ENCODE data around the gene RPL29. TPM values are rescaled to one million over a fixed set of nuclear protein-coding genes. Genes with fewer than 3 reads are reported as not detected.

RPL29 gene
- total and polyA plus RNA-seq, 2 of the 8 experiments (the other 6 are each of a cell fraction or from before 2014, with no cell fraction given), result 1,467 to 2,660 TPM

GRCh38 chr3:51997935-51998596, 2.4 kb upstream of the RPL29 start (continued):
- TF ChIP-seq SIN3A (conservative IDR thresholded peaks at IDR 0.05 in 1 of 2, IDR thresholded peaks at IDR 0.05 in 1 of 2; ENCODE audit: low read depth in 1 of 2, low read length in 2 of 2), result peak in 1 of 2 experiments; percentile 87; a peak in 2 of 4 replicates
- no peak for TF ChIP-seq SRF (IDR thresholded peaks at IDR 0.05; ENCODE audit: low read depth, low read length)
- TF ChIP-seq HDAC2 (IDR thresholded peaks at IDR 0.05; ENCODE audit: borderline replicate concordance in 1 of 2, low read depth in 2 of 2, low read length in 2 of 2), result peak in 1 of 2 experiments; percentile 25; a peak in 1 of 4 replicates
- TF ChIP-seq E2F6 (IDR thresholded peaks at IDR 0.05), result no peak
- TF ChIP-seq NANOG (IDR thresholded peaks at IDR 0.05; ENCODE audit: insufficient read depth, low read depth, low read length, poor library complexity, severe bottlenecking), result no peak
- no peak for TF ChIP-seq EGR1 (IDR thresholded peaks at IDR 0.05; ENCODE audit: borderline replicate concordance, low read depth, low read length)
- no peak for TF ChIP-seq CBX8 (IDR thresholded peaks at IDR 0.05; ENCODE audit: borderline replicate concordance, low read depth, low read length)
- TF ChIP-seq BCL11A (IDR thresholded peaks at IDR 0.05; ENCODE audit: low read depth in 2 of 2, low read length in 2 of 2), result no peak
- no peak for TF ChIP-seq SUZ12 (IDR thresholded peaks at IDR 0.05; ENCODE audit: low read length)
- TF ChIP-seq MAFK (IDR thresholded peaks at IDR 0.05; ENCODE audit: low read depth, low read length), result no peak
- TF ChIP-seq JUN (IDR thresholded peaks at IDR 0.05; ENCODE audit: low read depth, low read length), result peak; percentile 52
